Trophoblast cell (in vitro differentiated cells and primary cell): ENCODE results near the gene ZNF331.

ENCODE experiments used
- DNase-seq, 2 donors: peaks; one replicate each; pipeline ENCODE4 v3.0.0-alpha.2; 2016
- H2AFZ ChIP-seq: 2 replicates; pipeline ENCODE4 v1.6.1; 2013; ENCODE audit warnings: low read length, moderate library complexity, mild to moderate bottlenecking; ENCODE audit not compliant: insufficient read depth, poor library complexity
- H2AK5ac ChIP-seq: 2 replicates; pipeline ENCODE4 v1.6.1; 2013; ENCODE audit warnings: mild to moderate bottlenecking, low read length
- H2BK120ac ChIP-seq: 2 replicates; pipeline ENCODE4 v1.6.1; 2013; ENCODE audit warnings: low read length, mild to moderate bottlenecking, moderate library complexity; ENCODE audit not compliant: insufficient read depth, poor library complexity
- H2BK12ac ChIP-seq: 2 replicates; pipeline ENCODE4 v1.6.1; 2013; ENCODE audit warnings: mild to moderate bottlenecking, low read length, moderate library complexity
- H2BK5ac ChIP-seq: 2 replicates; pipeline ENCODE4 v1.6.1; 2013; ENCODE audit warnings: low read length, low read depth, moderate library complexity, mild to moderate bottlenecking; ENCODE audit not compliant: poor library complexity
- H3K14ac ChIP-seq: 2 replicates; pipeline ENCODE4 v1.6.1; 2013; ENCODE audit warnings: mild to moderate bottlenecking, low read length
- H3K18ac ChIP-seq: 2 replicates; pipeline ENCODE4 v1.6.1; 2013; ENCODE audit warnings: mild to moderate bottlenecking, low read length
- H3K23ac ChIP-seq: 2 replicates; pipeline ENCODE4 v1.6.1; 2013; ENCODE audit warnings: low read length
- H3K27ac ChIP-seq: 2 replicates; pipeline ENCODE4 v1.5.1; 2013; ENCODE audit warnings: low read depth, mild to moderate bottlenecking, inconsistent platforms, low read length, moderate library complexity
- H3K27me3 ChIP-seq: 2 replicates; pipeline ENCODE4 v1.6.1; 2013; ENCODE audit warnings: inconsistent platforms, mild to moderate bottlenecking, low read length, moderate library complexity; ENCODE audit not compliant: insufficient read depth
- H3K36me3 ChIP-seq, 2 experiments: 1 replicate in 1 of 2; 2 replicates in 1 of 2; pipeline ENCODE4 v1.6.1; 2013; ENCODE audit warnings: low read length in 2 of 2, mild to moderate bottlenecking in 2 of 2, moderate library complexity in 1 of 2; ENCODE audit not compliant: insufficient read depth in 2 of 2, control insufficient read depth in 1 of 2
- H3K4ac ChIP-seq: 2 replicates; pipeline ENCODE4 v1.6.1; 2013; ENCODE audit warnings: low read depth, mild to moderate bottlenecking, low read length, moderate library complexity
- H3K4me1 ChIP-seq, 2 experiments: 1 replicate in 1 of 2; 2 replicates in 1 of 2; pipeline ENCODE4 v1.6.1; 2013; ENCODE audit warnings: low read length in 2 of 2, mild to moderate bottlenecking in 2 of 2, moderate library complexity in 1 of 2; ENCODE audit not compliant: insufficient read depth in 2 of 2, control insufficient read depth in 1 of 2
- H3K4me2 ChIP-seq: 2 replicates; pipeline ENCODE4 v1.6.1; 2013; ENCODE audit warnings: inconsistent platforms, mild to moderate bottlenecking, low read length, moderate library complexity
- H3K4me3 ChIP-seq: 2 replicates; pipeline ENCODE4 v1.5.1; 2013; ENCODE audit warnings: mild to moderate bottlenecking, low read depth, low read length, inconsistent platforms
- H3K79me1 ChIP-seq: one replicate; pipeline ENCODE4 v1.6.1; 2013; ENCODE audit warnings: low read length
- H3K79me2 ChIP-seq: 2 replicates; pipeline ENCODE4 v1.6.1; 2013; ENCODE audit warnings: low read length, mild to moderate bottlenecking; ENCODE audit not compliant: control insufficient read depth, insufficient read depth, poor library complexity
- H3K9ac ChIP-seq: 2 replicates; pipeline ENCODE4 v1.6.1; 2013; ENCODE audit warnings: mild to moderate bottlenecking, low read length
- H3K9me3 ChIP-seq: 2 replicates; pipeline ENCODE4 v1.6.1; 2013; ENCODE audit warnings: low read depth, mild to moderate bottlenecking, control low read depth, inconsistent platforms, low read length; ENCODE audit not compliant: insufficient read depth
- H4K12ac ChIP-seq: 2 replicates; pipeline ENCODE4 v1.6.1; 2013; ENCODE audit warnings: low read depth, mild to moderate bottlenecking, low read length, moderate library complexity
- H4K8ac ChIP-seq: 2 replicates; pipeline ENCODE4 v1.6.1; 2013; ENCODE audit warnings: low read depth, mild to moderate bottlenecking, low read length, moderate library complexity
- H4K91ac ChIP-seq: one replicate; pipeline ENCODE4 v1.6.1; 2013; ENCODE audit warnings: low read depth, mild to moderate bottlenecking, low read length, moderate library complexity
- WGBS: extraction: QIAGEN DNeasy Blood & Tissue Kit; methylation state at CpG from one replicate; pipeline ENCODE4 v1.1.7; 2013; ENCODE audit warnings: missing lambda C conversion rate; ENCODE audit not compliant: insufficient read length, insufficient coverage; ENCODE audit errors: extremely low coverage; 5-methylcytosine and 5-hydroxymethylcytosine counted together

Gene ZNF331

DNA sequence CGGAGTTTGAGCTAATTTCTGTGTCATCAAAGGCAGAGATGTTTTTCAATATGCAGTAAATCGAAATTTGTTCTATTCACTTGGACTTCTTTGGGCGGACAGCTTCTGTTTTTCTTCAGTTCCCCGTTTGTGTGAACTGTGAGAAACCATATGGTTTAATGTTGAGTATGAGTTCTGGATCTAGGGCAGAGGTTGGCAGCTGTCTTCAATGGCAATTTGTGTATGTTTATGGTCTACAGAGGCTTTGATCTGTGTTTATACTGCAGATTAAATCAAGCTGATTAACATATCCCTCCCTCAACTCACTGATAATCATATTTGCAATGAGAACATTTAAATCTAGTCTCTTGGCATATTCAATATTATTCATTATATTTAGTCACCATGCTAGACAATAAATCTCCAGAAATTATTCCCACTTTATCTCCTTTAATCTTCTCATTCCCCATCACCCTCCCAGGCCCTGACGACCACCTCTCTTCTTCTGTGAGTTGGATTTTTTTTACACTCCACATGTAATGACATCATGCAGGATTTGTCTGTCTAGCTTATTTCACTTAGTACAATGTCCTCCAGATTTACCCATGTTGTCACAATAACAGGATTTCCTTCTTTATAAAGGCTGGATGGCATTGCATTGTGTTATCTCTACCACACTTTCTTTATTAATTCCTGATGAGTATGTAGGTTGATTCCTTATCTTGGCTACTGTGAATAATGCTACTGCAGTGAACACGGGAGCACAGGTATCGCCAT is 9.0 kb downstream of the ZNF331 start:
- Histone ChIP-seq H3K4me1 (peaks cover 0 to 7% of the 10 kb centered on the region in 2 experiments), H2BK5ac (no peak overlapping the region), H3K14ac (no peak overlapping the region), H3K4ac (no peak overlapping the region), H3K4me2 (no peak overlapping the region), H2AK5ac (no peak overlapping the region), H2AFZ (no peak overlapping the region), H3K27ac (no peak overlapping the region), H3K9me3 (no peaks in the 10 kb centered on the region), H2BK120ac (no peak overlapping the region), H3K36me3 (peaks cover 0 to 10% of the 10 kb centered on the region in 2 experiments), H3K27me3 (no peaks in the 10 kb centered on the region), H3K9ac (no peak overlapping the region), H3K4me3 (no peak overlapping the region), H3K79me2 (no peaks in the 10 kb centered on the region), H4K91ac (no peak overlapping the region), H4K12ac (no peak overlapping the region), H4K8ac (no peak overlapping the region), H2BK12ac (no peak overlapping the region), H3K79me1 (no peaks in the 10 kb centered on the region), H3K18ac (no peak overlapping the region), H3K23ac (no peak overlapping the region)
- DNase-seq = no peak
- WGBS = no CpG with 5 or more reads among the region's 7 CpGs

DNA sequence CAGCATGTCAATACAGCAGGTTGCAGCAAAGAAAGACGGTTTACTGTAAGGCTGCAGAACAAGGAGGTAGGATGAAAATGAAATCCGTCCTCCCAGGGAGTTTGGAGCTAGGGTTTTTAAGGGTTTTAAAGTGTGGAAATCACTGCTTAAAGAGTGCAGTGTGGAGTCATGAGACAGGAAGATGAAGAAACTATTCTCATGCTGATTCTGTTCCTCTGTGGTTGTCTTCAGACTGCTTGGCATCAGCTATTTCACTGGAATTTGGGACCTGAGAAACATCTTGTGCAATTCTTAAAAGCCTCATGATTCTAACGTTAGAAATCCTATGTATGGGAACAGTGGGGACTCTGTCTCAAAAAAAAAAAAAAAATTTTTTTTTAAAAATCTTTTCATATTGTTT is 11.4 kb downstream of the ZNF331 start:
- no peak overlapping the region for H4K91ac ChIP-seq
- H2BK120ac ChIP-seq = no peak overlapping the region
- DNase-seq = peak in 1 of 2 donors; percentile 73
- H3K27me3 ChIP-seq = no peaks in the 10 kb centered on the region
- H2BK12ac ChIP-seq = no peak overlapping the region
- no peak overlapping the region for H3K4me2 ChIP-seq
- no peak overlapping the region for H3K27ac ChIP-seq
- H3K4me1 ChIP-seq = peaks cover 0 to 7% of the 10 kb centered on the region in 2 experiments
- no peak overlapping the region for H4K12ac ChIP-seq
- H3K4ac ChIP-seq = no peak overlapping the region
- no peak overlapping the region for H4K8ac ChIP-seq
- no peaks in the 10 kb centered on the region for H3K79me2 ChIP-seq
- no peak overlapping the region for H2AK5ac ChIP-seq
- H3K36me3 ChIP-seq = peaks cover 7 to 11% of the 10 kb centered on the region in 2 experiments
- H3K9ac ChIP-seq = no peak overlapping the region
- H3K4me3 ChIP-seq = no peak overlapping the region
- no peaks in the 10 kb centered on the region for H3K79me1 ChIP-seq
- no peak overlapping the region for H2BK5ac ChIP-seq
- H3K9me3 ChIP-seq = no peaks in the 10 kb centered on the region
- no peak overlapping the region for H3K14ac ChIP-seq
- H3K23ac ChIP-seq = no peak overlapping the region
- WGBS = no CpG with 5 or more reads among the region's 3 CpGs
- H3K18ac ChIP-seq = no peak overlapping the region
- no peak overlapping the region for H2AFZ ChIP-seq

DNA sequence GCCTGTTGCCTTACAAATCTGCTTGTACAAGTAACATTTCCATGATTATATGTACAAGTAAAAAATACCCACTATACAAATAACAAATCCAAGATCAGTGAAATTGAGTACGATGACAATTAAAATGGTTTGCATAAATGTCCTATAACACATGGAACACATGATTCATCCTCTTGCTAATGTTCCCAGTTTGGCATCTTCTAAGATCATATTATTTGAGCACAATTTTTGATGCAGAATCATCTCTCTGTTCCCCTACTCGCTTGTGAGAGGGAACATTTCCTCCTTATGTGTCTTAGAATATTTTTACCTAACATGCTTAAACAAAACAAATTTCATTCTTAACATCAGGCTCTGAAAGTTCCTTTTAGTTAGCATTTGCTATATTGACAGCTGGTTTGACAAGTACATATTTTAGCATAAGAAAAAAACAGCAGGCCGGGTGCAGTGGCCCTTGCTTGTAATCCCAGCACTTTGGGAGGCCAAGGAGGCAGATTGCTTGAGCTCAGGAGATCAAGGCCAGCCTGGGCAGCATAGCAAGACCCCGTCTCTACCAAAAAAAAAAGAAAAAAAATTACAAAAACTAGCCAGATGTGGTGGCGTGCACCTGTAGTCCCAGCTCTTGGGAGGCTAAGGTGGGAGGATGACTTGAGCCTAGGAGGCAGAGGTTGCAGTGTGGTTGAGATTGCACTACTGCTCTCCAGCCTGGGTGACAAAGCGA is 14.2 kb downstream of the ZNF331 start:
- Histone ChIP-seq H3K23ac (no peak overlapping the region), H4K91ac (no peak overlapping the region), H3K27ac (no peak overlapping the region), H3K9ac (no peak overlapping the region), H3K27me3 (no peaks in the 10 kb centered on the region), H2AFZ (no peak overlapping the region), H3K4me3 (no peak overlapping the region), H2BK120ac (no peak overlapping the region), H2AK5ac (no peak overlapping the region), H2BK12ac (no peak overlapping the region), H3K4me1 (no peaks in the 10 kb centered on the region), H3K79me2 (no peaks in the 10 kb centered on the region), H3K9me3 (peaks cover 2% of the 10 kb centered on the region), H3K36me3 (peaks cover 3 to 9% of the 10 kb centered on the region in 2 experiments), H3K18ac (no peak overlapping the region), H4K12ac (no peak overlapping the region), H3K79me1 (no peaks in the 10 kb centered on the region), H3K14ac (no peak overlapping the region), H3K4me2 (no peak overlapping the region), H2BK5ac (no peak overlapping the region), H4K8ac (no peak overlapping the region), H3K4ac (no peak overlapping the region)
- no peak for DNase-seq
- WGBS = no CpG with 5 or more reads among the region's 6 CpGs

DNA sequence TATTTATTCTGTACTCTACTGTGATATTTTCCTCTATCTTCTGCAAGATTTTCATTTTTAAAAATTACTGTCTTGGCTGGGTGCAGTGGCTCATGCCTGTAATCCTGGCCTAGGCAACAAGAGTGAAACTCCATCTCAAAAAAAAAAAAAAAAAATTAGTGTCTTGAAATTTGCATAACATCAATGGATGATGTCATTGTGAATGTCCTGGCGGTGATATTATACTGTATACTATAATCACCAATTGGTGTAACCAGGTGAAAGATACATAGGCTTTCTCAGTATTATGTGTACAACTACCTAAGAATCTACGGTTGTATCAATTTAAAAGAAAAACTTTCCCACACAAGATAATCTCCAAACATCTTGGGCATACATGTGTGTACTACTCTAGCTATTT is 15.2 kb downstream of the ZNF331 start:
- Histone ChIP-seq H4K91ac (no peak overlapping the region), H2BK120ac (no peak overlapping the region), H3K18ac (no peak overlapping the region), H3K23ac (no peak overlapping the region), H4K8ac (no peak overlapping the region), H3K79me1 (no peaks in the 10 kb centered on the region), H2BK5ac (no peak overlapping the region), H2AFZ (no peak overlapping the region), H2AK5ac (no peak overlapping the region), H3K4ac (no peak overlapping the region), H3K9ac (no peak overlapping the region), H2BK12ac (no peak overlapping the region), H3K27me3 (no peaks in the 10 kb centered on the region), H3K9me3 (peaks cover 2% of the 10 kb centered on the region), H3K4me2 (no peak overlapping the region), H3K4me3 (no peak overlapping the region), H3K36me3 (peaks cover 3 to 10% of the 10 kb centered on the region in 2 experiments), H3K79me2 (no peaks in the 10 kb centered on the region), H4K12ac (no peak overlapping the region), H3K14ac (no peak overlapping the region), H3K4me1 (no peaks in the 10 kb centered on the region), H3K27ac (no peak overlapping the region)
- no CpG with 5 or more reads among the region's 2 CpGs for WGBS
- DNase-seq = no peak
